HG03196 (cell line): ENCODE measurements around the gene ZNF490.
A peak's percentile ranks its signal among the peaks of the same experiment; 100 is the strongest.
"Not testable (repeated sequence)": the region's sequence is repeated elsewhere in the genome, so short reads cannot be mapped to it uniquely, and the experiment has no call there.

ENCODE experiments used
- ATAC-seq: cut with Tn5 transposase; IDR thresholded peaks from one replicate; pipeline ENCODE4 v1.9.1; 2021; ENCODE audit not compliant: unreplicated experiment

The ZNF490 gene

DNA sequence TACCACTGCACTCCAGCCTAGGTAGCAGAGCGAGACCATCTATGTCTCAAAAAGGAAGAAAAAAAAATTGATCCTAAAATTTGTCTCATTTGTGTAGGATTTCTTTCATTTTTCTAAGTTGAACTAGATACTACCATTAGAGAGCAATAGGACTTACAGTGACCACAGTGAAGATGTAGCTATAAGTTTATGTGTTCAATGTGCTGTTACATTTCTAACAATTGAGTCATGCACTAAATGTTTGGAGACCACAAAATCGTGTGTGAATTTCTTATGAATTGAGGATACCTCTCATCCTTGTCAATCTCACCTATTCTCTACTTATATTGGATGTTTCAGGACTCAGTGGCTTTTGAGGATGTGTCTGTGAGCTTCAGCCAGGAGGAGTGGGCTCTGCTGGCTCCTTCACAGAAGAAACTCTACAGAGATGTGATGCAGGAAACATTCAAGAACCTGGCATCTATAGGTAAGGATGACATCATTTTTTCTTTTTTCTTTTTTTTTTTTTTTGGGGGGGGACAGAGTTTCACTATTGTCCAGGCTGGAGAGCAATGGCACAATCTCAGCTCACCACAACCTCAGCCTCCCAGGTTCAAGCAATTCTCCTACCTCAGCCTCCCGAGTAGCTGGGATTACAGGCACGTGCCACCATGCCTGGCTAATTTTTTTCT is 12.9 kb upstream of the ZNF490 start:
- no peak for ATAC-seq

GRCh38 chr19:12621253-12622024 is 10.8 kb upstream of the ZNF490 start:
- not testable (repeated sequence) for ATAC-seq

DNA sequence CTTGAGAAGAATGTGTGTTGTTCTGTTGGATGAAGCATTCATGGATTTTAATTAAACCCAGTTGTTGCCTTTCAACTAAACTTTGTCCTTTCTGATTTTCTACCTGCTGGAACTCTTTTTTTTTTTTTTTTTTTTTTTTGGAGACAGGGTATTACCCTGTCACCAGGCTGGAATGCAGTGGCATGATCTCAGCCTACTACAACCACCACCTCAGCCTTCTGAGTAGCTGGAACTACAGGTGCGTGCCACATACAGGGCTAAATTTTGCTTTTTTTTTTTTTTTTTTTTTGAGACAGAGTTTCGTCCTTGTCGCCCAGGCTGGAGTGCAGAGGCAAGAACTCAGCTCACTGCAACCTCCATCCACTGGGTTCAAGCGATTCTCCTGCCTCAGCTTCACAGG is 7.0 kb upstream of the ZNF490 start:
- ATAC-seq = no peak

- ATAC-seq = no peak
These were observed 717 bp upstream of the ZNF490 start for GRCh38 chr19:12611361-12611699.

GRCh38 chr19:12607631-12608030 is 3.0 kb downstream of the ZNF490 start:
- no peak for ATAC-seq

GRCh38 chr19:12606796-12607195 is 3.8 kb downstream of the ZNF490 start:
- ATAC-seq = no peak

- ATAC-seq = no peak
These were observed 6.9 kb downstream of the ZNF490 start for GRCh38 chr19:12603714-12604113.

- no peak for ATAC-seq
These were observed 13.0 kb downstream of the ZNF490 start for GRCh38 chr19:12597594-12597993.

- no peak for ATAC-seq
These were observed 13.6 kb downstream of the ZNF490 start for GRCh38 chr19:12596927-12597548.

DNA sequence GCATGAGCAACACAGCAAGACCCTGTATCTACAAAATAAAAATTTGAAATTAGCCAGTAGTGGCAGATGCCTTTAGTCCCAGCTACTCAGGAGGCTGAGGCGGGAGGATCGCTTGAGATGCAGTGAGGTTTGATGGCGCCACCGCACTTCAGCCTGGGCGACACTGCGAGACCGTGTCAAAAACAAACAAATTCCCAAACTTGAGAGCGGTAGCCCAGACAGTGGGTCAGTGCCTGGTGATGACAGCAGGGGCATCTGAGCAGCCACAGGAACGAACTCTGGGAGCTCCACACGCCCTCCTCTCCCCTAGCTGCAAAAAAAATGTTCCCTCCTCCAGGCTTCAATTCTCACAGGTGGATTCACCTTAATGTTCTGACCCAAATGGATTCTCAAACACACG is 14.1 kb downstream of the ZNF490 start:
- no peak for ATAC-seq

GRCh38 chr19:12581100-12581499 is 29.5 kb downstream of the ZNF490 start:
- no peak for ATAC-seq

GRCh38 chr19:12580180-12580694 is 30.4 kb downstream of the ZNF490 start:
- no peak for ATAC-seq

- no peak for ATAC-seq
These were observed 32.0 kb downstream of the ZNF490 start for GRCh38 chr19:12578641-12579040.

GRCh38 chr19:12574036-12574435 is 36.6 kb downstream of the ZNF490 start:
- ATAC-seq = no peak

- no peak for ATAC-seq
These were observed 42.7 kb downstream of the ZNF490 start for GRCh38 chr19:12567951-12568350.

DNA sequence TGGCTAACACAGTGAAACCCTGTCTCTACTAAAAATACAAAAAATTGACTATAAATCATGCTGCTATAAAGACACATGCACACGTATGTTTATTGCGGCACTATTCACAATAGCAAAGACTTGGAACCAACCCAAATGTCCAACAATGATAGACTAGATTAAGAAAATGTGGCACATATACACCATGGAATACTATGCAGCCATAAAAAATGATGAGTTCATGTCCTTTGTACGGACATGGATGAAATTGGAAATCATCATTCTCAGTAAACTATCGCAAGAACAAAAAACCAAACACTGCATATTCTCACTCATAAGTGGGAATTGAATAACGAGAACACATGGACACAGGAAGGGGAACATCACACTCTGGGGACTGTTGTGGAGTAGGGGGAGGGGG is 44.2 kb downstream of the ZNF490 start:
- not testable (repeated sequence) for ATAC-seq

DNA sequence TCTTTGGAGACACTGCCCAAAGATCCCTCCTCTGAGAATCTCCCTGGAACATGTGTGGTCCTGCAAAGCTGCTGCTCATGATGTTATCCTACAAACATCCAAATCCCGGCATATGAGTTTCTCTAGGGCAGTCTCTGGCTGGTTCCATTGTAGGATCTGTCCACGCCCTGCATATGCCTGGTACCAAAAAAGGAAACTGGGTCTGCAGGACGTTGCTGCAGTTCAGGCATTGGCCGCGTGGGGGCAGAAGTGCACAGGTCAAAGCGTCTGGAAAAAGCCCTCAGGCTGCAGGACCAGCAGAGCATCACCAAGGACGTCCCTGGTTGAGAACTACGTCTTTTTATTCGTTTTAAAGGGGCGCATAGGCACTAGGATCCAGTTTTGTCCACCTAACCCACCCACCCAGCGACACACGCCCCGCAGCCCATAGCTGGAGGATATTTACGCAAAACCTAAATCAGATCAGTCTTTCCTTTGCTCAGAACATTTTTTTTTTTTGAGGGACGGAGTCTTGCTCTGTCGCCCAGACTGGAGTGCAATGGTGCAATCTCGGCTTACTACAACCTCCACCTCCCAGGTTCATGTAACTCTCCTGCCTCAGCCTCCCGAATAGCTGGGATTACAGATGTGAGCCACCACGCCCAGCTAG is 46.5 kb downstream of the ZNF490 start:
- no peak for ATAC-seq

- ATAC-seq = no peak
These were observed 55.1 kb downstream of the ZNF490 start for GRCh38 chr19:12555456-12555930.

DNA sequence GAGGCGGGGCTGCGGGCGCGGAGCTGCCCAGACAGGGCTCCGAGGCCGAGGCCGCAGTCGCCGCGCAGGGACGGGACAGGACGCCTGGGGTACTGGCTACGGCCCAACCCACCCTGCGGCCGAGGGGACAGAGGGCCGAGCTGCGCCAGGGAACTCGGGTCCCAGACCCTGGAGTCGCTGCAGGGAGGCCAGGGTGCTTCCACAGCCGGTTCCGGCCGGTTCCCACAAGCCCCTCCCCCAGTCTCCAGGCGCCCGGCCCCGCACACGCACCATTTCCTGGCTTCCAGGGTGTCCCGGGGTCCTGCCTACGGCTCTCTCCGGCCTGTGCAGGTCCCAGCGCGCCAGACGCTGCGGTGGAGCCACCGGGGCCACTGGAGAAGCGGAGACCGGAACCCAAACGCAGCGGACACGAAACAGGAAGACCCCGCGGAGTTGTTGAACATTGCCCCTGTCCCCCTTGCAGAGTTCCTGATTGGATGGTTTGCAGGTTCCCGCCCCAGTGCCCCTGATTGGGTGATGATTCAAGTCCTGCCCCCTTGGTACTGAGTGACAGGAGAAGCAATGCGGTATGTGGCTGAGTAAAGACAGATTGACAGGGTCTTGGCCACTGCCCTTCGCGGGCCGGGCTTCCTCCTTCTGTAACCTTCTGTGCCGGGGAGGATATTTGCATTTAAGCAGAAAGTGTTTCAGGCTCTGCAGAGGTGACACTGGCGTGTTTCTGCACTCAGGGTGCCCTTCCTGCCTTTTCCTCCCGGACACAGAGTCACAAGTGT is 59.4 kb downstream of the ZNF490 start, which contains the start of gene ZNF564:
Gene ZNF564 (minus strand): TSS at position 423 of the 773 bp plus-strand sequence. CDS start 150 bp downstream, at position 273.
- peak; percentile 95 for ATAC-seq

DNA sequence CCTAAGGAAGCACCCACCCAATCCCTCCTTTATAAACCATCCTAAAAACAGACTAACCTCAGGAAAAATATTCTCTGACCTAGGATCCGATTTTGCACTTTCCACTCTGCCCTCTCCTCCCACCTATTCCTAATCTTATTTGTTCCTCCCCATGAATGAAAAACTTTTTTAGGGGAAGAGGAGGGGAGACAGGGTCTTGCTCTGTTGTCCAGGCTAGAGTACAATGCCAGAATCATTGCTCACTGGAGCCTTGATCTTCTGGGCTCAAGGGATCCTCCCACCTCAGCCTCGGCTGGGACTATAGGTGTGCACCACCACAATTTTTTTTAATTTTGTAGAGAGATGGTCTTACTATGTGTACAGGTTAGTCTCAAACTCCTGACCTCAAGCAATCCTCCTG is 63.7 kb downstream of the ZNF490 start:
- ATAC-seq = no peak
